Measurements from ENCODE around the gene SIX4.
A peak's percentile ranks its signal among the peaks of the same experiment; 100 is the strongest.

SIX4 gene

GRCh38 chr14:60723907-60724618 lies at the start of gene SIX4:
Gene SIX4 (minus strand): TSS chr14:60724351. CDS start chr14:60724074, 277 bp downstream.
- no peaks in the 10 kb centered on the region for H3K36me3 ChIP-seq (ENCODE audit: control insufficient read depth, insufficient read depth, low read length)
- peak; percentile 50 for DNase-seq (ENCODE audit: extremely low read depth, insufficient read length)
- H3K27me3 ChIP-seq (replicated peaks; ENCODE audit: control insufficient read depth, insufficient read depth, low read length), result no peaks in the 10 kb centered on the region; the same call in 1 of the 2 replicates
- TF ChIP-seq CTCF (IDR thresholded peaks at IDR 0.05; ENCODE audit: insufficient read depth, low read length, poor library complexity, severe bottlenecking), result no peak
- peak within 1 kb of the TSS; percentile 64 for H3K4me3 ChIP-seq (replicated peaks; ENCODE audit: low read depth, low read length)

GRCh38 chr14:60773558-60773957 lies 49.4 kb upstream of the SIX4 start:
- TF ChIP-seq CTCF (IDR thresholded peaks at IDR 0.05; ENCODE audit: insufficient read depth, low read length, poor library complexity, severe bottlenecking), result no peak
- DNase-seq (ENCODE audit: extremely low read depth, insufficient read length), result no peak
- no peak overlapping the region for H3K4me3 ChIP-seq (replicated peaks; ENCODE audit: low read depth, low read length)
- no peaks in the 10 kb centered on the region for H3K36me3 ChIP-seq (ENCODE audit: control insufficient read depth, insufficient read depth, low read length)
- no peaks in the 10 kb centered on the region for H3K27me3 ChIP-seq (replicated peaks; ENCODE audit: control insufficient read depth, insufficient read depth, low read length)

GRCh38 chr14:60771117-60771516 lies 47.0 kb upstream of the SIX4 start:
- no peak for TF ChIP-seq CTCF (IDR thresholded peaks at IDR 0.05; ENCODE audit: insufficient read depth, low read length, poor library complexity, severe bottlenecking)
- Histone ChIP-seq H3K36me3 (ENCODE audit: control insufficient read depth, insufficient read depth, low read length) (no peaks in the 10 kb centered on the region), H3K27me3 (replicated peaks; ENCODE audit: control insufficient read depth, insufficient read depth, low read length) (no peaks in the 10 kb centered on the region), H3K4me3 (replicated peaks; ENCODE audit: low read depth, low read length) (no peak overlapping the region)
- DNase-seq (ENCODE audit: extremely low read depth, insufficient read length), result no peak

- H3K4me3 ChIP-seq (replicated peaks; ENCODE audit: low read depth, low read length), result no peak overlapping the region
- no peak for TF ChIP-seq CTCF (IDR thresholded peaks at IDR 0.05; ENCODE audit: insufficient read depth, low read length, poor library complexity, severe bottlenecking)
- H3K36me3 ChIP-seq (ENCODE audit: control insufficient read depth, insufficient read depth, low read length), result no peaks in the 10 kb centered on the region
- DNase-seq (ENCODE audit: extremely low read depth, insufficient read length), result no peak
- H3K27me3 ChIP-seq (replicated peaks; ENCODE audit: control insufficient read depth, insufficient read depth, low read length), result no peaks in the 10 kb centered on the region
Measured at GRCh38 chr14:60768602-60769001, 44.5 kb upstream of the SIX4 start.

GRCh38 chr14:60760644-60761364 lies 36.7 kb upstream of the SIX4 start:
- no peak overlapping the region for H3K4me3 ChIP-seq (replicated peaks; ENCODE audit: low read depth, low read length)
- no peaks in the 10 kb centered on the region for H3K27me3 ChIP-seq (replicated peaks; ENCODE audit: control insufficient read depth, insufficient read depth, low read length)
- no peaks in the 10 kb centered on the region for H3K36me3 ChIP-seq (ENCODE audit: control insufficient read depth, insufficient read depth, low read length)
- DNase-seq (ENCODE audit: extremely low read depth, insufficient read length), result no peak
- no peak for TF ChIP-seq CTCF (IDR thresholded peaks at IDR 0.05; ENCODE audit: insufficient read depth, low read length, poor library complexity, severe bottlenecking)

All from GM06990 (cell line).